NCI-H526 (cell line): ENCODE results near the gene CELF2.

Source experiments
- DNase-seq, 2 experiments: peaks; one replicate each; lab custom pipeline; 2025; lab: John Stamatoyannopoulos, UW

CELF2 gene

GRCh38 chr10:11023009-11023953, 5.6 kb downstream of the CELF2 start:
- DNase-seq, result no peak

DNA sequence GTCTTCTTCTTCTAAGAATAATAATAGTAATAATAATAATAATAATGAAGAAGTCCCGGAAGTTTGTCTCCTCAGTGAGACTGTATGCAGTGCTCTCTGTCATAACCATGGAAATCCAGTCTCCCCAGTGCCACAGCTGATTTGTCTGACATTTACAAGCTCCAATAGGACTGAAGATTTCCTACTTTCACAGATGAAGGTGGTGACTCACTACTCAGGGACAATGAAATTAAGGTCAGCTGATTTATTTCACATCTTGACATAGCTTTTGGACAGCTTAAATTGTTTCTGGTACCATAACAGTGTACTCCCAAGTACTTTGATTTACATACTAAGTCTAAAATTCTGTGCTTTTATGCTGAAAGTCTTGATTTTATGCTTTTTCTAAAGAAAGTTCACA, 6.9 kb downstream of the CELF2 start:
- no peak for DNase-seq

DNA sequence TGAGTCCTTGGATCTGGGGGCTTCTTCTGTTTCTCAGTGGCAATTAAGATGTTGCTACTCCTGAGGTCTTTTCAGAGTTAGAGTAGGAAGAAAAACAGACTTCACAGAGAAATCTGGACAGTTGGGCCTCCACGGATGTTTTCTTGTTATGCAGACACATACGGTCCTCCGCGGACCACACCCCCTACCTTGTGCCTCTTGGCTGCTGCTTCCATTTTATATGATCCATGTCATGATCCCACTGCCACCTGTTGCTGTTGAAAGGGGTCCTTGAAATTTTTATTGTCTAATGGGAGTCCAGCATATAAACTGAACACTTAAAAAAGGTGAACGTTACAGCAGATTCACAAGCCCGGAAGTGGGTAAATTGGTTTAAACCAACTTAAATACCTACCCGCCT, 8.3 kb downstream of the CELF2 start:
- no peak for DNase-seq

- DNase-seq, result no peak
These were observed 9.1 kb downstream of the CELF2 start for GRCh38 chr10:11026773-11027172.

- DNase-seq, result no peak
These were observed 17.1 kb downstream of the CELF2 start for GRCh38 chr10:11034762-11035161.

- DNase-seq, result peak; percentile 10 to 15
These were observed 17.8 kb downstream of the CELF2 start for GRCh38 chr10:11035301-11035991.

- DNase-seq, result peak; percentile 58 to 71
These were observed 18.8 kb downstream of the CELF2 start for GRCh38 chr10:11036424-11037011.

DNA sequence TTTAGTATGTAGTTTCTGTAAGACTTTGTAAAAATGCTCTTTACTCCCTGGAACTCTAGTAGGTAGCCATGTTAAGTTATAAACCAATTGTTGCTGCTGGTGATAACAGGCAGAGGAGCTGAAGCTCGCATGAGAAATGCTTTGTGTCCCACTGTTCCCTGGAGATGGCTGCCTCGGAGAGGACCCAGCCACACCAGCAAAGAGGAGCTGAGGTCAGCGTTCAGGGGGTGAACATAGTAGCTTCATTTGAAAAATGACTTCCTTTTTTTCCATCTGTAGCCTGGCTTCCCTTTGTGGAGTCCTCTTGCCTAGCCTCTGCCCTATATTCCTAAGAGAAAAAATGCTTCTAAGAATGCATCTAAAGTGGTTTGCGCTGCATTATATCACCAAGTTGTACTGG, 20.3 kb downstream of the CELF2 start:
- DNase-seq, result no peak

DNA sequence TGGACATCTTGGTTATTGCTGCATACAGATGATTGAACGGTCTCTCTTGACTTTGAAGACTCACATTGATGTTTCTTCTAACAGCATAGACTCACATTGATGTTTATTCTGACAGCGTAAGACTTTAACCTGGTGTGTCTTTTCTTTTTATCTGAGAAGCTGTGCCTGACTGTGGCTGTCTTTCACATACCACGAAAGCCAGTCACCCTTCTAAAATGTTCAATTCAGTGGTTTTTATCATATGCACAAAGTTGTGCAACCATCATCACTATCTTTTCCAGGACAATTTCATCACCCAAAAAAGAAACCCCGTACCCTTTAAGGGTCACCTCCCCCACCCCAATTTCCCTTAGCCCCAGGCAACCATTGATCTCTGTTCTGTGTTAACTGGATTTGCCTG, 24.7 kb downstream of the CELF2 start:
- DNase-seq, result no peak

GRCh38 chr10:11043039-11043438, 25.4 kb downstream of the CELF2 start:
- no peak for DNase-seq

DNA sequence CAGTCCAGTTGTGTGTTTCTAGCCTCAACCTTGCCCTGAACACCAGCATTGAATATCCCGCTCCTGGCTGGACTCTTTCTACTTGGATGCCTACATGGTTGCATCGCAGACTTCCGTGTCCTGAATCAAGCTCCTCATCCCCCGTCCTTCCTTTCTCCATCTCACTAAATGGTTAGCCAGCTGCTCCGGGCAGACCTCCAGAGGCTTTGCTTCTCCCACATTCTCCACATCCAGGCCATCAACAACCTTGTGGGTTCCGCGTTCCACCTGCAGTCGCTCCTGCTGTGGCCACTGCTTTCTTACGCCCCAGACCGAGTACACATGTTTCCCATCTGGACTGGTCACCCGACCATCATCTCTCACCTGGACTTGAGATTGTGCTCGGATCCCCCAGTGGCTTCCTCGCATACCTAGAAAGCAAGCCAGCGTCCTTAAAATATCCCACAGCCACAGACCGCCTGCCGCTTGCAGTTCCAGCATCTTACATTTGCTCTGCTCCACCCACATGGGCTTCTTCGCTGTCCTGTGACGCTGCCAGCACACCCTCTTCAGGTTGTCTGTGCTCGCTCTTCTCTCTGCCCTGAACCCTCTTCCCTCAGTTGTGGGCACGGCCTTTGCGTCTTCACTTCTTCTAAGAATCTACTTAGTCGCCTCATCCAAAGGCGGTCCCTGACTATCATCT, 25.9 kb downstream of the CELF2 start:
- DNase-seq, result no peak

- peak; percentile 5 to 32 for DNase-seq
These were observed 27.8 kb downstream of the CELF2 start for GRCh38 chr10:11045487-11045886.

DNA sequence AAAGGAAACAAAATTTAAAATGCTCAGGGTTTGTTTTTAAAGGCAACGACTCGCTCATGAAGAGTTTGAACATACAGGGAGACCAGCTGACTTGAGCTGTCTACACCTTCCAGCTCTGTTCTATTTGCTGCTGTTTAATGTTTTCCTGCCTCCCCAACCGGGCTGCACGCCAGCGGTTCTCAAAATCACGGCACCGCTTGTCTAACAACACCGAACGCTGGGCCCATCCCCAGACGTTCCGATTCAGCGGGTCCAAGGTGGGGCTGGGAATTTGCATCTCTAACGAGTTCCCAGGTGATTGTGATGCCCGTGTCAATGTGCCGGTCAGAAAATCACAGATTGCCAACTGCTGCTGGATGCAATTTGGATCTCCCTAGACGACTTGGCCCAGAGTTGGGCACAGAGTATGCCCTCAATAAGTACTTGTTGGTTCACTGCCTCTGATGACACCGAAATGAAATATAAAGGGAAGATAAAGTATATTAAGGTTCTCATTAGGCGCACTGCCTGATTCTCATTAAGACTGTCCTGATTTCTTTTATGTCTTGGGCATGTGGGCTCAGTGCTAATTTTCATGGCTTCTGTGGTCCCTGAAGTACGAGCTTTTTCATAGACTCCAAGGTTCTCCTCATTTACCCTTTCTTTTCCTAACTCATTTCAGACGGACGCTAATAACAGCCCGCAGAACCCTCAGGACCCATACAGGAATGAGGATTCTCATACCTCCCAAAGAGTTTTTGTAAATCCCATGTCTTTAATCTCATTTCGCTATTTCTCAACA, 28.5 kb downstream of the CELF2 start:
- DNase-seq, result peak in 1 of 2 experiments; percentile 44

DNA sequence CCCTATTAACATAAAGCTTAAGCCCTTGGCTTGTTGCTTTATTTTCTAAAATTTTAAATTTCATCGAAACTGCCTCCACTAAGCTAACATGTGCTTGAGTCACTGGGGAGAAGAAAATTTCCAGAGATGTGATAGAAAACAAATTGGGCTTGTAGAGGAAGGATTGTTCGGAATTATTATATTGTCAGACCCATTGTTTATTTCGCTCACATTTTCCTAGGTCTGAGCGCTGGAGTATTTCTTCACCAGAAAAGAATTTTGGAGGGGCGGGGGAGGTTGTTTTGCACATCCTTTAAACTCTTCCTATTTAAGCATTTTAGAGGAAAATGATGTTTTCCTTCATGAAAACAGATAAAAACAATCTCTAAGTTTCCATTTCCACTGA, 29.1 kb downstream of the CELF2 start:
- DNase-seq, result no peak

GRCh38 chr10:11048707-11049278, 31.1 kb downstream of the CELF2 start:
- no peak for DNase-seq

- DNase-seq, result no peak
These were observed 32.1 kb downstream of the CELF2 start for GRCh38 chr10:11049806-11050205.

DNA sequence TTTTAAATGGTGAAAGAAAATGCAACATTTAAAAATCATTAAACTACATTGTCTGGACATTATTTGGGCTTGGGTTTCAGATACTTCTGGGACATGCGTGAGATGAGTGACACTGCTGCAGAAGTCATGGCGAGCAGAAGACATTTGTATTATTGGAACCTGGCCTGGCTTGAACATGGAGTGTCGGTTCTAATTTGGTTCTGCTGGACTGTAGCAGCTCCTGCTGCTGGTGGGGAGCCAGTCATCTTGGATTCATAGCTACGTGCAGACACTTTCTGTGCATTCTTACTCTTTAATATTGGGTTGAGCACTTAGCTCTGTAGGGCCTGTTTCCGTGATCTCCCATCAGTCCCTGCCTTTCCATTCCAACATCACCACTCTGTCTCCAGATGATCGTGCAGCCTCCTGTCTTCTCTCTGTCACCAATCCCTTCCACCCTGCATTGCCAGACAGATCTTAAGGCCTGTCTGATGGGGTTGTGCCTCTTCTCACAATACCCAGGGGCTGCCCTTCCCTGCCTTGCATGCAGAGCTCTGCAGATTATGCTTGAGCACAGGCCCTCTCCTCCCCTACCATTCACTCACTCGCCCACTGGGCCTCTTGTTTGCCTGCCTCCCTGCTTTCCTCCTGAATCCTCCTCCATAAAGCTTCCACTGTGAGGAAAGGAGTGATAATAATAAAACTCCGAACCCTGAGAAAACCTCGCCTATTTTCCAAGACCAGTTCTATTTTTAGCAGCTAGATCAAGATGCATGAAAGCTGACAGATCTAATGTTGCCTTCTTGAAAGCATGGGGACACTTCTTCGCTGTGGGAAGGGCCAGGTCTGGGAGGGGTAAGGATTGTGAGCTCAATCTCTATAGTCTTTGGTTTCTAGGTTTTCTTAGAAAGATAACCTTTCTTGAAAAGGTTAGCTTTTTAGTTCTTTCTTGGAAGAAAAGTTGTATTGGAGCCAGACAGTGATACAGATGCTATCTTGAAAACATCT, 32.9 kb downstream of the CELF2 start:
- no peak for DNase-seq

DNA sequence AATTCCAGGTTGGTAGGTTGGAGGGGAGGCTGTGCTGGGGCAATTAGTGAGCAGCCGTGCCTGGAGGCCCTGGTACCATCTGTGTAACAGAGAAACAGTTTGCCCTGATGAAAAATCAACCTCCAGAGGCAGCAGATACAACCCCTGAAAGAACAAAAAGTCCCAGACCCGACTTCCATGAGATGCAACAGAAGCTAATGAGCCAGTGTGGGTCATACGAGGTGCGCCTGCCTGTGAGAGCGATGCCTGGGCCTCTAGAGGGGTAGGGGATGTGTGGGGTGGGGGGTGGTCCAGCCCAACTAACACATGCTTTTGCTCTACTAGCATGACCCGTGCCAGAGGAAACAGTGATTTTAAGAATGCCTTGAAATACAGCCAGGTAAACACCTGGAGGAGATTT, 39.3 kb downstream of the CELF2 start:
- no peak for DNase-seq

DNA sequence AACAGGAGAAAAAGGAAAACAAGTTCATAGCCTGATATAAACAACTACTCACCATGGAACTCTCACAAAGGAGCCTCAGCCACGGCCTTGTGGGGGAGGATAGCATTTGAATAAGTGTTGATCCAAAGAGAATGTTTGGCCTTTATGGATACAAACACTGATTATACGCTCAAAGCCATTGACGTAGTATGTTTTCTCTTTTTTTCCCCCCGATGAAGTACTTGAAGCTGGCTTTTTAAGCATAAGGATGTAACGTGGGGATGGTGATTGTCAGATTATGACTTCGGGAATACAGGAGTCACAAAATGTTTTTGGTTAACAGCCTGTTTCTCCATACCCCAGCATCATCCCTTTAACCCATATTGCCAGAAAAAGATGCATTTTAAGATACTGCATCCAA, 39.8 kb downstream of the CELF2 start:
- DNase-seq, result no peak

GRCh38 chr10:11057994-11058393, 40.3 kb downstream of the CELF2 start:
- no peak for DNase-seq
